ENCODE data around the gene EFNA4.

EFNA4 gene

DNA sequence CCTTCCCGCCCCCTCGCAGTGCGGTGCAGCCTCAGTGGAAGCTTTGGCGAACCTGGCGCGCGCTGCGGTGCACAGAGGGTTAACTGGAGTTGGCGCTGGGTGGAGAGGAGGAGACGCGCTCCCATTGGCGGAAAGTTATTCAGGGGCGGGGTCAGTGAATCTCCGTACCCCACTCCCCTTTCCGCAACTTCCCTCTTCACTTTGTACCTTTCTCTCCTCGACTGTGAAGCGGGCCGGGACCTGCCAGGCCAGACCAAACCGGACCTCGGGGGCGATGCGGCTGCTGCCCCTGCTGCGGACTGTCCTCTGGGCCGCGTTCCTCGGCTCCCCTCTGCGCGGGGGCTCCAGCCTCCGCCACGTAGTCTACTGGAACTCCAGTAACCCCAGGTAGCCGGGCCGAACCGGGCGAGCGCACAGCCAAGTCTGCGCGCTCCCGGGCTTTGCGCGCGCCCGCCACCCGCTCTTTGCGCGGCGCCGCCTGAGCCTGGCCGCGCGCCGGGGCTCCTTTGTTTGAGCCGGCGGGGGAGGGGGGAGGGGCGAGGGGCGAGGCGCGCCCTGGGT lies at the start of gene EFNA4:
Gene EFNA4 (plus strand): TSS at position 191 of the 561 bp plus-strand sequence. CDS start 84 bp downstream, at position 275.
- peak; percentile 81 to 83 for DNase-seq

- no peak for DNase-seq
Observed at GRCh38 chr1:155014709-155015508, 48.6 kb upstream of the EFNA4 start.

GRCh38 chr1:155015527-155016230 lies 47.9 kb upstream of the EFNA4 start:
- no peak for DNase-seq

DNA sequence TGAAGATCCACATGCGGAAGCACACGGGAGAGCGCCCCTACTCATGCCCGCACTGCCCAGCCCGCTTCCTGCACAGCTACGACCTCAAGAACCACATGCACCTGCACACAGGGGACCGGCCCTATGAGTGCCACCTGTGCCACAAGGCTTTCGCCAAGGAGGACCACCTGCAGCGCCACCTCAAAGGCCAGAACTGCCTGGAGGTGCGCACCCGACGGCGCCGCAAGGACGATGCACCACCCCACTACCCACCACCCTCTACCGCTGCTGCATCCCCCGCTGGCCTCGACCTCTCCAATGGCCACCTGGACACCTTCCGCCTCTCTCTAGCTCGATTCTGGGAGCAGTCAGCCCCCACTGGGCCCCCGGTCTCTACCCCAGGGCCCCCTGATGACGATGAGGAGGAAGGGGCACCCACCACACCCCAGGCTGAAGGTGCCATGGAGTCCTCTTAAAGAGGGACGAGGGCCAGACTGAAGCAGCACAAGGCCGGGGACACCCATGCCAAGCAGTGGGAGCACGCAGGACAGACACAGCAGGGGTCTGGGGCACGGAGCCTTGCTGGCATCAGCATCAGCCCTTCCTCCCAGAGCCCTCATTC lies 47.2 kb upstream of the EFNA4 start:
- DNase-seq: no peak

DNA sequence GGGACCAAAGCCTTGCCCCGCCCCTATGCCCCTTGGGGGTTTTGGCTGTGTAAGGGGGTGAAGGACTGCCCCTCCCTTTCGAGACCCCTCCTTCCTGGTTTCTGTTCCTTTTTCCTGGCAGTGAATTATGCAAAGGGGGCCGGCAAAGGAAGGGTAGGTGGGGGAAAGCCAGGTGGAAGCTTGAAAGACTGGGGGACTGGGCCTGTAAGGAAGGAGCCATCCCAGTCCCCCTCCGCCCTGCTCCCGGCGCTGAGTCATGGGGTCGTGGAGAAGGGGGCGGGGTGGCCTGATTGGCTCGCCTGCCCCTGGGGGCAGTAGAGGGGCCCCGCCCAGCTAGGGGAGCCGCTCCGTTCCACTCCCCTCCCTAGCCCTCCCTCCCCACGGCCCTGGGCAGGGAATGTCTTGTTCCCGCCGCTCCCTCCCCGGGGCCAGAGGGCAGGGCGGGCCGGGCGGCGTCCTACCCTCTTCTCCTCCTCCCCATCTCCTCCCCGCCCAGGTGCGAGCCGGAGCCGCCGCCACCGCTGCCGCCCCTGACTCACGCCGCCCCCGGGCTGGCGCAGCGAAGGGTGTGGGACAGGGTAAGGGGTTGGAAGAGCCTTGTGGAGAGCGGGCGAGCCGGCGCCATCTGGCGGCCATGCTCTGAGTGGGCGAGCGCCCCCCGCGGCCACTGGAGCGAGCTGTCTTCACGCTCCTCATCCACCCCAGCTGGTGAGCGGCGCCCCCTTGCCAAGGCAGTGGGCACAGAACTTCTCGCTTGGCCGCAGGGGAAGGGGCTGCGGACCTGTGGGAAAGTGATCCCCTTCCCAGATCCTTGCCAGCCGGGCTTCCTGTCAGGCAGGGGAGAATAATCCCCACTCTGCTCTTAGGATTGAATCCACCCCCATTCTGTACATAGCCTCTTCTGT lies 46.2 kb upstream of the EFNA4 start:
- DNase-seq: peak; percentile 93

GRCh38 chr1:155017946-155018316 lies 45.6 kb upstream of the EFNA4 start:
- no peak for DNase-seq

- no peak for DNase-seq
Observed at GRCh38 chr1:155018617-155019348, 44.8 kb upstream of the EFNA4 start.

DNA sequence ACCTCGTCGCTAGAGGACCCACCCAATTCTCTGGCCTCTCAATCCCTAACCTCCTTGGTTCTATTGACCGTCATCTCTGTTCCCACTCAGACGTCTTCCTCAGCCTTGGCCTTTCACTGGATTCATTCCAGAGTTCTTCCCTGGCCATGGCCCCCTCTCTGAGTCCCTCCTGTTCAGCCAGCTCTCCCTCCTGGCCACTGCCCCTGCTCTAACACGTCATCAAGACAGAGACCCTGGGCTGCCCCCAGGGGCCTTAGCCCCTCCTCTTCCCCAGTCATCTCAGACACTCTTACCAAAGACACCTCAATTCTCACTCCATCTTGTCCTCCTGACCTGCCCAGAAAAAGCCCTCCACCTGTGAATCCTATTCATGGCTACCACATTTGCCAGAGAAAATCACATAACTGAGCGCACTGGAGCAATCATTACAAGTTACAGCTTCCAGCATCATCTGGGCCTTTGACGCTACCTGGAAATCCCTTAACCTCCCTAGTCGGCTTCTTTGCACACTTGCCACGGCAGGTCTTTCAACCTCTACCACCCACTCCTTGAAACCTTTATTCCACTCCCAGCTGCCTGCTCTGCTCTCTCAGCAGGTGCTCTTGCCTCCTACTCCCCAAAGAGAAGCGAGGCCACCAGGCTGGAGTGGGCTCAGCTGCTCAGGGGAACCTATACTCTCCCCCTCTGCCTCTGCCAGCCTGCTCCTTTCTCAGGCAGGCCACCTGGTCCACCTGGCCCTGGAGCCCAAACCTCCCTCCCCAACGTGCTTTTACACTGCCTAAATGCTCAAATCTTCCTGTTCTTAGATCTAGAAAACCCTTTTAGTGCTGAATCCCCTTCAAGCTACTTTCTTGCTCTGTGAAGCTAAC lies 43.9 kb upstream of the EFNA4 start:
- no peak for DNase-seq

DNA sequence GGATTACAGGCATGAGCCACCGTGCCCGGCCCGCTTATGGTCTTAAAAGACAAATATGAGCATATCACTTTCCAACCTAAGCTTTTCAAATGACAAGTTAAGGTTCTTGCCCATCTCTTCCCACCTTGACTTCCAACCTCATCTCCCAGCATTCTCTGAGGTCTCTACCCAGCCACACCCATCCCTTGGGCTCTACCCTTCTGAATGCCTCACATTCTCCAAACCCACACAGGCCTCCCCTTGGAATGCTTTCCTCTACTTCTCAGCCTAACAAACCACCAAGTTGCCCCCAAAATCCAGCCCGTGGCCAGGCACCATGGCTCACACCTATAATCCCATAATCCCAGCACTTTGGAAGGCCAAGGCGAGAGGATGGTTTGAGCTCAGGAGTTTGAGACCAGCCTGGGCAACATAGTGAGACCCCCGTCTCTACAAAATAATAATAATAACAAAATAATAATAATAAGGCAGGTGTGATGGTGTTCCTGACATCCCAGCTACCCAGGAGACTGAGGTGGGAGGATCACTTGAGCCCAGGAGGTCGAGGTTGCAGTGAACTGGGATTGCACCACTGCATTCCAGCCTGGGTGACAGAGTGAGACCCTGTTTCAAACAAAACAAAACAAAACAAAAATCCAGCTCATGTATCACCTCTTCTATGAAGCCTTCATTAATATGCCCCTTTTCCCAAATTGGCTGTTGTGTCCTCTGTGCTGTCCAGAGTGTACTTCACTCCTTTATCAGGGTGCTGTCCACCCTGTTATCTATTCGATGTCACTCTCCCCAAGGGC lies 41.2 kb upstream of the EFNA4 start:
- no peak for DNase-seq

DNA sequence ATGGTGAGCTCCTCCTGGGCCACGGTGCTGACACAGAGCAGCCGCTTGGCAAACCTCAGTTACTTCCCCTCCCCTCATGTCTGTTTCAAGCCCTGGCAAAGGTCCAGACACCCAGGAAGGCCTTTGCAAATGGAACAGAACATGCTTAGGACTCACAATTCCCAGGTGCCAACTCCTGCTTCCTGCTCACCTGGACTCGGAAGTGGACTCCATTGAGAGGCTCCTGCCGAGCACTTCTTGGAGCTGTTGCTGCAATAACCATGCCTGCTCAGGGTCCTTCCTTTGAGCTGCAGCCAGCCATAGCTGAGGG lies 40.7 kb upstream of the EFNA4 start:
- DNase-seq: no peak

DNA sequence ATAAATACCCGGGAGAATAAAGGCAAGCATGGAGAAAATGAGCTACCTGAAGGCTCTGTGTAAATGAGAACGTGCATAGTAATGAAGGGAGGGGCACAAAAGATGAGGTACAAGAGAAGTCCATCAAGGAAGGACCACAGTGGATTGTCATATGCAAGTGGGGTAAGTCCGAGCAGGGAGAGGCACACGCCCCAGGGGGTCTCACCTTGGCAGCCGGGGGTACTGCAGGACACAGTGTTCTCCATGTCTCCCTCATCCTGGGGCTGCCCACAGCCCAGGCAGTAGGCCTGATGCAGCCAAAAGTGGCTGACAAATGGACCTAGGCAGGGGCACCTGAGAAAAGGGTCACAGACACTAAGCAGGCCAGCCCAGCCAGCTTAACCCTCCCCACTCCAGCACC lies 39.9 kb upstream of the EFNA4 start:
- no peak for DNase-seq

GRCh38 chr1:155024315-155024714 lies 39.2 kb upstream of the EFNA4 start:
- no peak for DNase-seq

- no peak for DNase-seq
Observed at GRCh38 chr1:155026154-155026553, 37.4 kb upstream of the EFNA4 start.

GRCh38 chr1:155026588-155026987 lies 37.0 kb upstream of the EFNA4 start:
- no peak for DNase-seq

DNA sequence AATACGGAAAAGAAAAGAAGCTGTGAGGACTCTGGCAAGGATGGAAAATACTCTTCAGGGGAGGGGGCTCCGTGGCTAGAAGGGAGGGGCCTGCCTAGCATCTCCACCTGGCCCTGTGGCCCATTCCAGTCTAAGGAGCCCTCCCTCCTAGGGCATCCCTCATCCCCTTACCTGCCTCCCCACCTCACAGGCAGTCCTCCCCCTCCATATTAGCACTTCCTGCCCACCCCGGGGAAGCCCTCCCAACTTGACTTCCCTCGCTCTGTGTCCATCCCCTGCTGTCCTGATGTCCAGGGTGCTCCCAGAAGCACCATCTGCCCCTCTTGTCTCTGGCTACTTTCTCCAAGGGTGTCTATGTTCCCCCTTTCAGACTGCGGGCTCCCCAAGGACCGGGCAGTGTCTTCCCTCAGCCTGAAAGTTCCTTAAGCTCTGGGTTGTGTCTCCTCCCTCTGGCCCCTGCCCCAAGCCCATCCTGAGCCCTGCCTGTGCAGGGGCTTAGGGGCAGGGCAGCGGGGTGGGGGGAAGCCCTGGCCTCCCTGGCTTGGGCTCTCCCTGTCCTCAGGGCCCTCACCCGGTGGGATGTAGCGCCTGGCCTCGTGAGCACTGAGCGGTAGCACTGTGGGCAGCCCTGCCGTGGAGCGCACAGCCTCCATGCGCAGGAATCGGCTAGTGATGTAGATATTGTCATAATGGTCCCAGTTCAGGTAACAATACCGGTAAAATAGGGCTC lies 33.9 kb upstream of the EFNA4 start:
- DNase-seq: no peak

DNA sequence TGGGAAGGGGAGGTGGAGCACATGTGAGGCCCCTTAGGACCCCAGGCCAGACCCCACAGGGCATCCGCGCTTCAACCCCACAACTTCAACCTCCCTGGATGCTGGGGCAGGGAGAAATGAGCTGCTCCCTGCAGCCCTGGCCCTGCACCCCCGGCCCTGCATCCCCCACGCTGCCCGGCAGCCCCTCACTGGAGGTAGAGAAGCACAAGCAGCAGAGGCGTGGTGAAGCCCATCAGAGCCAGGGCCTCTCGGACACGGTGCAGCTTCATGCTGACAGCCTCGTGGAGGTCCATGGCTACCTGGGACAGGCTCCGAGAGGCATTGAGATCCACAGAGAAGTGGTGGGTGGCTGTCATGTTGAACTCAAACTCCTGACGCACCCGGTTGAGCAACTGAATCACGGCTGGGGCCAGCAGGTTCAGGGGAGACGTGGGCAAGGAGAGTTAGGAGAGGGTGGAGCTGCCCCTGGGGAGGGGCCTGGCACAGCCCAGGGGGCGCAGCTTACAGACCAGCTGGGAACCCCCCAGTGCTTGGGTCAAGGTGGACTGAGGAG lies 33.2 kb upstream of the EFNA4 start:
- DNase-seq: no peak

- DNase-seq: no peak
Observed at GRCh38 chr1:155030899-155031298, 32.6 kb upstream of the EFNA4 start.

GRCh38 chr1:155032886-155033285 lies 30.7 kb upstream of the EFNA4 start:
- no peak for DNase-seq

GRCh38 chr1:155033524-155033923 lies 30.0 kb upstream of the EFNA4 start, which contains the start of the genes DCST1 and DCST2:
Gene DCST1, plus strand, starts transcription at chr1:155033824. Its CDS starts 213 bp downstream, at chr1:155034037.
Gene DCST2, minus strand, starts transcription at chr1:155033781. Its CDS starts 80 bp downstream, at chr1:155033701.
- no peak for DNase-seq
